GM23248 (cell line): Measurements from ENCODE around the gene SETD2.

Experiments used
- EZH2 ChIP-seq: fragments of 200-600 bp; sonication (generic); IDR thresholded peaks from 2 replicates; pipeline ENCODE4 v1.6.1; 2018; ENCODE audit warnings: antibody characterized with exemption, mild to moderate bottlenecking; ENCODE audit not compliant: insufficient read depth, poor library complexity, severe bottlenecking
- EZH2phosphoT487 ChIP-seq: fragments of 200-600 bp; sonication (generic); IDR thresholded peaks from 2 replicates; pipeline ENCODE4 v1.6.1; 2018; ENCODE audit warnings: antibody characterized with exemption, moderate library complexity, mild to moderate bottlenecking, low read depth; ENCODE audit not compliant: insufficient read depth

- TF ChIP-seq EZH2phosphoT487 (no peak), EZH2 (no peak)
These were observed 98.9 kb downstream of the SETD2 start for GRCh38 chr3:47065058-47065457.
